Gastrocnemius medialis (tissue), 4 donors: ENCODE data around the gene GGA2.

ENCODE experiments used
- POLR2A ChIP-seq, 2 donors: fragments of 450-650 bp; IDR thresholded peaks; one replicate each; pipeline ENCODE4 v1.6.1; 2017; ENCODE audit warnings: antibody characterized with exemption in 2 of 2, mild to moderate bottlenecking in 2 of 2, moderate library complexity in 2 of 2
- TF ChIP-seq, protein P1 (sequence below), 5 experiments: fragments of 450-650 bp in 3 of 5; fragments of 200-600 bp in 2 of 5; sonication (generic) in 2 of 5; IDR thresholded peaks in 4 of 5; conservative IDR thresholded peaks in 1 of 5; 1 replicate in 4 of 5; 2 replicates in 1 of 5; pipeline ENCODE4 v1.5.1; 2016 to 2019; ENCODE audit warnings: antibody characterized with exemption in 5 of 5, mild to moderate bottlenecking in 3 of 5, moderate library complexity in 3 of 5

DNA sequence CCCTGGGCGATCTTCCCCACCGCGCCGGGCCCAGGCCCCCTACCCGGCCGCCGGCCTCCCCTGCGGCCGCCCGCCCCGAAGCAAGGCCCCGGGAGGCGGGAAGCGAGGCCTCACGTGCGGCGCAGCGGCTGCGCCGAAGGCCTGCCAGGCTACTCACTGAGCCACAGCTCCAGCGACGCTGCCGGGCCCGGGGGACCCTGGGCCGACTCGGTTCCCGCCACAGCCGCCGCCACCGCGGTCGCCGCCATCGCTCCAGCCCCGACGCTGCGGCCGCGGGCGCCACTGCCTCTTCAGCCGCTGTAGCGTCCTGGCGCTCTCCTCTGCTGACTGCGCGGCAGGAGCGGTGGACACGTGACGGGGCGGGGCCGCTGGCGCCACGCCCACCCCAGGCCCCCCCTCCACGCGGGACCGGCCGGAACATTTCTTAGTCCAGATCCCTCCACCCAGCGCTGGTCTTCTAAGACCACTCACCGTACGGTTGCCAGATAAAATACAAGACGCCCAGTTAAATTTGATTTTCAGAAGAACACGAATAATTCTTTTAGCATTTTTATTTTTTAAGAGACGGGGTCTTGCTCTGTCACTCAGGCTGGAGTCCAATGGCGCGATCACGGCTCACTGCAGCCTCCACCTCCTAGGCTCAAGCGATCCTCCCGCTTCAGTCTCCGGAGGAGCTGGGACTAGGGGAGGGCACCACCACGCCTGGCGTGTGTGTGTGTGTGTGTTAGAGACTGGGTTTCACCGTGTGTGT, at the start of gene GGA2:
- TF ChIP-seq, protein P1, sequence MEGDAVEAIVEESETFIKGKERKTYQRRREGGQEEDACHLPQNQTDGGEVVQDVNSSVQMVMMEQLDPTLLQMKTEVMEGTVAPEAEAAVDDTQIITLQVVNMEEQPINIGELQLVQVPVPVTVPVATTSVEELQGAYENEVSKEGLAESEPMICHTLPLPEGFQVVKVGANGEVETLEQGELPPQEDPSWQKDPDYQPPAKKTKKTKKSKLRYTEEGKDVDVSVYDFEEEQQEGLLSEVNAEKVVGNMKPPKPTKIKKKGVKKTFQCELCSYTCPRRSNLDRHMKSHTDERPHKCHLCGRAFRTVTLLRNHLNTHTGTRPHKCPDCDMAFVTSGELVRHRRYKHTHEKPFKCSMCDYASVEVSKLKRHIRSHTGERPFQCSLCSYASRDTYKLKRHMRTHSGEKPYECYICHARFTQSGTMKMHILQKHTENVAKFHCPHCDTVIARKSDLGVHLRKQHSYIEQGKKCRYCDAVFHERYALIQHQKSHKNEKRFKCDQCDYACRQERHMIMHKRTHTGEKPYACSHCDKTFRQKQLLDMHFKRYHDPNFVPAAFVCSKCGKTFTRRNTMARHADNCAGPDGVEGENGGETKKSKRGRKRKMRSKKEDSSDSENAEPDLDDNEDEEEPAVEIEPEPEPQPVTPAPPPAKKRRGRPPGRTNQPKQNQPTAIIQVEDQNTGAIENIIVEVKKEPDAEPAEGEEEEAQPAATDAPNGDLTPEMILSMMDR (IDR thresholded peaks at IDR 0.05 in 4 of 5, conservative IDR thresholded peaks at IDR 0.05 in 1 of 5) = peak in 3 of 5 experiments; percentile 5 to 12 (median 11)
- TF ChIP-seq POLR2A (IDR thresholded peaks at IDR 0.05) = peak; percentile 95 to 96
